A673 (cell line): Measurements from ENCODE around the gene PAK1. TPM values are rescaled to one million over a fixed set of nuclear protein-coding genes. Genes with fewer than 3 reads are reported as not detected.

Experiments used
- BruUV-seq: library from RNA; stranded (reverse); fragments of 400-500 nt; replicated peaks from 2 replicates; lab custom pipeline; 2021; lab: Mats Ljungman, UMichigan
- CTCF ChIA-PET: fragments of 300-600 bp; sonication (Branson Sonifier 250); formaldehyde crosslinking; loops from one replicate; lab custom pipeline; 2022; ENCODE audit warnings: antibody characterized with exemption; lab: Charles Lee
- POLR2A ChIA-PET: fragments of 300-600 bp; sonication (Branson Sonifier 250); formaldehyde crosslinking; loops from one replicate; lab custom pipeline; 2022; ENCODE audit warnings: antibody characterized with exemption; ENCODE audit not compliant: low non-redundant PET; lab: Charles Lee
- DNase-seq: peaks from one replicate; pipeline ENCODE4 v3.0.0-alpha.2; 2015; ENCODE audit warnings: low spot score
- H3K27ac ChIP-seq: fragments of 200-600 bp; sonication (generic); 2 replicates; pipeline ENCODE4 v1.5.1; 2016; ENCODE audit warnings: mixed run types, low read depth, mild to moderate bottlenecking, mixed read lengths, antibody characterized with exemption, low read length; ENCODE audit not compliant: poor library complexity, severe bottlenecking
- H3K27me3 ChIP-seq: fragments of 200-600 bp; sonication (generic); replicated peaks from 2 replicates; pipeline ENCODE4 v1.6.1; 2017; ENCODE audit warnings: mixed run types, low read depth, mild to moderate bottlenecking, mixed read lengths, antibody characterized with exemption, low read length; ENCODE audit not compliant: insufficient read depth, poor library complexity
- H3K36me3 ChIP-seq: fragments of 200-600 bp; sonication (generic); 2 replicates; pipeline ENCODE4 v1.6.1; 2016; ENCODE audit warnings: mixed run types, mild to moderate bottlenecking, mixed read lengths, antibody characterized with exemption, low read length; ENCODE audit not compliant: insufficient read depth, poor library complexity, severe bottlenecking
- H3K4me1 ChIP-seq: fragments of 200-600 bp; sonication (generic); 2 replicates; pipeline ENCODE4 v1.6.1; 2017; ENCODE audit warnings: mixed run types, mild to moderate bottlenecking, mixed read lengths, antibody characterized with exemption, low read length; ENCODE audit not compliant: insufficient read depth, poor library complexity, severe bottlenecking
- H3K4me3 ChIP-seq: fragments of 200-600 bp; sonication (generic); 2 replicates; pipeline ENCODE4 v1.5.1; 2016; ENCODE audit warnings: low read depth, mixed run types, mild to moderate bottlenecking, mixed read lengths, low read length; ENCODE audit not compliant: poor library complexity, severe bottlenecking
- H3K9me3 ChIP-seq: fragments of 200-600 bp; sonication (generic); 2 replicates; pipeline ENCODE4 v1.6.1; 2016; ENCODE audit warnings: mixed run types, low read depth, mild to moderate bottlenecking, mixed read lengths, antibody characterized with exemption, low read length; ENCODE audit not compliant: poor library complexity, severe bottlenecking
- EZH2 ChIP-seq: fragments of 200-600 bp; sonication (generic); IDR thresholded peaks from 2 replicates; pipeline ENCODE4 v1.6.1; 2017; ENCODE audit warnings: borderline replicate concordance, low read depth, mild to moderate bottlenecking, mixed read lengths, antibody characterized with exemption, low read length; ENCODE audit not compliant: poor library complexity, severe bottlenecking
- intact Hi-C: fragments of 100-400 bp; cut with micrococcal nuclease; formaldehyde crosslinking; loops from one replicate; pipeline ENCODE4 v1.10.0; 2022; ENCODE audit not compliant: unreplicated experiment
- total RNA-seq: library from RNA; stranded (reverse); gene quantifications from 2 replicates; pipeline ENCODE4 v1.2.3, GENCODE V29; 2021
- TF ChIP-seq, protein P1 (sequence below): fragments of 300-800, 200-600 bp; sonication (generic); conservative IDR thresholded peaks from 2 replicates; pipeline ENCODE4 v1.5.1; 2017; ENCODE audit warnings: low read depth, mild to moderate bottlenecking, antibody characterized with exemption, low read length, moderate library complexity, mixed read lengths

The PAK1 gene
- total RNA-seq, 1 experiment from 2014 or later, result 44.2 TPM

DNA sequence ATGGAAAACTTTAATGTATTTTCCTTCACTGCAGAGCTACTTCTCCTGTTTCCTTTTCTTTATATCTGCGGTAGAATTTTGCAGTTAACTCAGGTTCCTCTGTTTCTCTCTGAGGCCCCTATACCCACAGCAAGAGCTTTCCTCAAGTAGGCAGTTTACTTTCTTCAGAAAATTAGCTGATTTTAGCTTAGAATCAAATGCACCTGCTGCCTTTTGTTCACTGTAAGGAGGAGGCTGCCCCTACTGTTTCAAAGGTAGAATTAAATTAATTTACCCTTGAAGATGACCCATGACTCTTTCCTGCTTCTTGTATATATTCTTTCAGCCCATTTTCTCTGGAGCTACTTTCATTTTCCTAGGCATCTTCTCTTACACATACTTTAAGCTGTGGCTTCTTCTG, 103.7 kb downstream of the PAK1 start:
- H3K27ac ChIP-seq, result no peak overlapping the region
- no TSS peak for BruUV-seq
- peaks cover 3% of the 10 kb centered on the region for H3K9me3 ChIP-seq
- intact Hi-C loops, result no loop called here
- no peak for TF ChIP-seq EZH2
- TF ChIP-seq, protein P1, sequence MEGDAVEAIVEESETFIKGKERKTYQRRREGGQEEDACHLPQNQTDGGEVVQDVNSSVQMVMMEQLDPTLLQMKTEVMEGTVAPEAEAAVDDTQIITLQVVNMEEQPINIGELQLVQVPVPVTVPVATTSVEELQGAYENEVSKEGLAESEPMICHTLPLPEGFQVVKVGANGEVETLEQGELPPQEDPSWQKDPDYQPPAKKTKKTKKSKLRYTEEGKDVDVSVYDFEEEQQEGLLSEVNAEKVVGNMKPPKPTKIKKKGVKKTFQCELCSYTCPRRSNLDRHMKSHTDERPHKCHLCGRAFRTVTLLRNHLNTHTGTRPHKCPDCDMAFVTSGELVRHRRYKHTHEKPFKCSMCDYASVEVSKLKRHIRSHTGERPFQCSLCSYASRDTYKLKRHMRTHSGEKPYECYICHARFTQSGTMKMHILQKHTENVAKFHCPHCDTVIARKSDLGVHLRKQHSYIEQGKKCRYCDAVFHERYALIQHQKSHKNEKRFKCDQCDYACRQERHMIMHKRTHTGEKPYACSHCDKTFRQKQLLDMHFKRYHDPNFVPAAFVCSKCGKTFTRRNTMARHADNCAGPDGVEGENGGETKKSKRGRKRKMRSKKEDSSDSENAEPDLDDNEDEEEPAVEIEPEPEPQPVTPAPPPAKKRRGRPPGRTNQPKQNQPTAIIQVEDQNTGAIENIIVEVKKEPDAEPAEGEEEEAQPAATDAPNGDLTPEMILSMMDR, result no peak
- no peaks in the 10 kb centered on the region for H3K27me3 ChIP-seq
- H3K4me3 ChIP-seq, result no peak overlapping the region
- no peaks in the 10 kb centered on the region for H3K36me3 ChIP-seq
- H3K4me1 ChIP-seq, result no peaks in the 10 kb centered on the region
- ChIA-PET POLR2A (no interaction called here), CTCF (no interaction called here)
- no peak for DNase-seq

GRCh38 chr11:77361184-77361583, 112.7 kb downstream of the PAK1 start:
- TF ChIP-seq, protein P1, result no peak
- no peak for TF ChIP-seq EZH2
- intact Hi-C loops, result no loop called here
- no peak for DNase-seq
- H3K9me3 ChIP-seq, result peaks cover 2% of the 10 kb centered on the region
- no peaks in the 10 kb centered on the region for H3K36me3 ChIP-seq
- H3K27ac ChIP-seq, result no peak overlapping the region
- POLR2A ChIA-PET, result no interaction called here
- no peaks in the 10 kb centered on the region for H3K4me1 ChIP-seq
- no TSS peak for BruUV-seq
- no peak overlapping the region for H3K4me3 ChIP-seq
- CTCF ChIA-PET, result no interaction called here
- no peaks in the 10 kb centered on the region for H3K27me3 ChIP-seq

DNA sequence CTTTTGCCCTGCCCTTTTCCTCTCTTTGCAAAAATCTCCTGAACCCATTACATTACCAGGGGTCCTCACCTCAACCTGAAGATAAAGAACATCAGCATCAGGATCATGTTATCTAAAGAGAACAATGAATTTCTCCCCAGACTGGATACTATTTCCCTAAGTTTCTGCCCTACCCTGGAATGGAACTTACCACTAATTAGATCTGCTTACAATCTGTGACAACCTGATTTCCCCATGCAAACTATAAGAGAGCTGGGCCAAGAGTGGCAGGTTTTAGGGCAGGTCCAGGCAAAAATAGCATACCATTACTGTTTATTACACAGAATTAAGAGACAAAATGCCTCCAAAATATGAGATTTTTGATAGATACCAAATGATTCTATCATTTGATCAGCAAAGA, 114.4 kb downstream of the PAK1 start:
- no peak for DNase-seq
- no peak for TF ChIP-seq EZH2
- BruUV-seq, result no TSS peak
- Histone ChIP-seq H3K27ac (no peak overlapping the region), H3K36me3 (no peaks in the 10 kb centered on the region), H3K4me1 (no peaks in the 10 kb centered on the region), H3K9me3 (no peaks in the 10 kb centered on the region), H3K4me3 (no peak overlapping the region), H3K27me3 (no peaks in the 10 kb centered on the region)
- POLR2A ChIA-PET, result no interaction called here
- CTCF ChIA-PET, result no interaction called here
- intact Hi-C loops, result no loop called here

- no peak for TF ChIP-seq EZH2
- intact Hi-C loops, result no loop called here
- no peak overlapping the region for H3K27ac ChIP-seq
- DNase-seq, result no peak
- H3K4me3 ChIP-seq, result no peak overlapping the region
- ChIA-PET POLR2A (no interaction called here), CTCF (no interaction called here)
- no peaks in the 10 kb centered on the region for H3K36me3 ChIP-seq
- H3K27me3 ChIP-seq, result no peaks in the 10 kb centered on the region
- no peaks in the 10 kb centered on the region for H3K9me3 ChIP-seq
- no TSS peak for BruUV-seq
- H3K4me1 ChIP-seq, result no peaks in the 10 kb centered on the region
Observed at GRCh38 chr11:77353131-77353530, 120.8 kb downstream of the PAK1 start.
